ENCODE data around the gene ALAS1. TPM values are rescaled to one million over a fixed set of nuclear protein-coding genes. Genes with fewer than 3 reads are reported as not detected.
"Not testable (repeated sequence)": the region's sequence is repeated elsewhere in the genome, so short reads cannot be mapped to it uniquely, and the experiment has no call there.

The ALAS1 gene
- total and polyA plus RNA-seq, 2 donors (not counting 3 experiments of a cell fraction or from before 2014, with no cell fraction given): 45.1 to 72.1 TPM

DNA sequence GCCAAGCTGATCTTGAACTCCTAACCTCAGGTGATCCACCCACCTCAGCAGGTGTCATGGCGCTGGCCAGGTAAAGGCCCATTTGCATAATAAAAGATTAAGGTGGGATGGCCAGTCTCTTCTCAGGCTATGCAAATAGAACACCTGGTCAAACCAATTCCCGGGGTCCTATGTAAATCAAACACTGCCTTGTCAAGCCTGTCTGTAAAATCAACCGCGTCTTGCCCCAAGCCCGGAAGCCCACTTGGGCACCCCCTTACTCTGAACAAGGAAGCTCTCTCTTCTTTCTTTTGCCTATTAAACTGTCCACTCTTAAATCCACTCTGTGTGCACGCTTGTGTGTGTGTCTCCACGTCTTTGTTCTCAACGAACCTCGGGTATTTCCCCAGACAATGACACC is 30.7 kb upstream of the ALAS1 start:
- H3K9me3 ChIP-seq (replicated peaks; ENCODE audit: control insufficient read depth, insufficient read depth, low read length): no peaks in the 10 kb centered on the region
- intact Hi-C loops (cut with micrococcal nuclease): no loop called here
- no peaks in the 10 kb centered on the region for H3K79me2 ChIP-seq (ENCODE audit: control insufficient read depth, insufficient read depth, low read length)
- TF ChIP-seq JUN (IDR thresholded peaks at IDR 0.05; ENCODE audit: borderline replicate concordance, insufficient read depth, insufficient read length, low read depth) (no peak), POLR2AphosphoS5 (IDR thresholded peaks at IDR 0.05; ENCODE audit: insufficient read depth, low read depth, low read length) (no peak), GATA2 (IDR thresholded peaks at IDR 0.05; ENCODE audit: insufficient read depth, insufficient read length, low read depth, low read length) (no peak), FOS (IDR thresholded peaks at IDR 0.05; ENCODE audit: borderline replicate concordance, insufficient read depth, low read length) (no peak), POLR2A (IDR thresholded peaks at IDR 0.05; ENCODE audit: low read depth, low read length) (no peak), EZH2 (IDR thresholded peaks at IDR 0.05; ENCODE audit: borderline replicate concordance, low read depth, low read length, severe bottlenecking) (no peak), MYC (IDR thresholded peaks at IDR 0.05; ENCODE audit: low read depth, low read length) (no peak)
- TF ChIP-seq, protein P1, sequence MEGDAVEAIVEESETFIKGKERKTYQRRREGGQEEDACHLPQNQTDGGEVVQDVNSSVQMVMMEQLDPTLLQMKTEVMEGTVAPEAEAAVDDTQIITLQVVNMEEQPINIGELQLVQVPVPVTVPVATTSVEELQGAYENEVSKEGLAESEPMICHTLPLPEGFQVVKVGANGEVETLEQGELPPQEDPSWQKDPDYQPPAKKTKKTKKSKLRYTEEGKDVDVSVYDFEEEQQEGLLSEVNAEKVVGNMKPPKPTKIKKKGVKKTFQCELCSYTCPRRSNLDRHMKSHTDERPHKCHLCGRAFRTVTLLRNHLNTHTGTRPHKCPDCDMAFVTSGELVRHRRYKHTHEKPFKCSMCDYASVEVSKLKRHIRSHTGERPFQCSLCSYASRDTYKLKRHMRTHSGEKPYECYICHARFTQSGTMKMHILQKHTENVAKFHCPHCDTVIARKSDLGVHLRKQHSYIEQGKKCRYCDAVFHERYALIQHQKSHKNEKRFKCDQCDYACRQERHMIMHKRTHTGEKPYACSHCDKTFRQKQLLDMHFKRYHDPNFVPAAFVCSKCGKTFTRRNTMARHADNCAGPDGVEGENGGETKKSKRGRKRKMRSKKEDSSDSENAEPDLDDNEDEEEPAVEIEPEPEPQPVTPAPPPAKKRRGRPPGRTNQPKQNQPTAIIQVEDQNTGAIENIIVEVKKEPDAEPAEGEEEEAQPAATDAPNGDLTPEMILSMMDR (IDR thresholded peaks at IDR 0.05; ENCODE audit: extremely low read depth in 1 of 2, insufficient read depth in 1 of 2, low read depth in 1 of 2, low read length in 2 of 2): no peak
- TF ChIP-seq, protein P2, sequence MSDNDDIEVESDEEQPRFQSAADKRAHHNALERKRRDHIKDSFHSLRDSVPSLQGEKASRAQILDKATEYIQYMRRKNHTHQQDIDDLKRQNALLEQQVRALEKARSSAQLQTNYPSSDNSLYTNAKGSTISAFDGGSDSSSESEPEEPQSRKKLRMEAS (IDR thresholded peaks at IDR 0.05; ENCODE audit: insufficient read depth, insufficient read length): no peak
- DNase-seq (ENCODE audit: low read depth, low spot score) (no peak), FAIRE-seq (no peak)
- H2AFZ ChIP-seq (ENCODE audit: low read depth, low read length): no peak overlapping the region
- ChIA-PET CTCF (interaction anchor here (0.9 to 1.1 kb wide), 2 partner anchors 12 to 21 kb away, joined by 3 read pairs; no protein-coding TSS in a partner anchor), POLR2A (no interaction called here)
- H3K9ac ChIP-seq (replicated peaks; ENCODE audit: extremely low read depth, insufficient read depth, low read length): no peak overlapping the region
- BruUV-seq (replicated peaks): no TSS peak
- H3K27ac ChIP-seq (ENCODE audit: insufficient read depth, low read depth, low read length): no peak overlapping the region
- no peak overlapping the region for H3K4me2 ChIP-seq (ENCODE audit: insufficient read depth, low read length)
- H4K20me1 ChIP-seq (replicated peaks; ENCODE audit: control insufficient read depth, extremely low read depth, insufficient read depth, low read length): no peaks in the 10 kb centered on the region
- no peak overlapping the region for H3K4me3 ChIP-seq (replicated peaks in 1 of 3; ENCODE audit: insufficient read depth in 1 of 3, low read depth in 1 of 3, low read length in 3 of 3)
- dilution Hi-C loops (cut with MboI; ENCODE audit: extremely low pct_ligation_motif_present, low sequenced_read_pairs): no loop called here
- no peaks in the 10 kb centered on the region for H3K36me3 ChIP-seq (ENCODE audit: control insufficient read depth in 2 of 2, extremely low read depth in 1 of 2, insufficient read depth in 2 of 2, low read length in 2 of 2)
- no peaks in the 10 kb centered on the region for H3K9me1 ChIP-seq (replicated peaks; ENCODE audit: control insufficient read depth, extremely low read depth, insufficient read depth, low read length)
- no peaks in the 10 kb centered on the region for H3K4me1 ChIP-seq (ENCODE audit: control insufficient read depth, extremely low read depth, insufficient read depth, low read length)
- no peaks in the 10 kb centered on the region for H3K27me3 ChIP-seq (ENCODE audit: control insufficient read depth in 2 of 2, insufficient read depth in 2 of 2, low read length in 2 of 2)

- CTCF ChIA-PET: interaction anchor here (1.0 to 2.7 kb wide), 3 partner anchors 9 to 47 kb away, joined by 3 to 11 read pairs (median 3); no protein-coding TSS in a partner anchor
- H3K9ac ChIP-seq (replicated peaks; ENCODE audit: extremely low read depth, insufficient read depth, low read length); intact Hi-C loops (cut with micrococcal nuclease); BruUV-seq (replicated peaks); H3K4me3 ChIP-seq (replicated peaks in 1 of 3; ENCODE audit: insufficient read depth in 1 of 3, low read depth in 1 of 3, low read length in 3 of 3); H2AFZ ChIP-seq (ENCODE audit: low read depth, low read length); FAIRE-seq; DNase-seq (ENCODE audit: low read depth, low spot score); H3K27me3 ChIP-seq (ENCODE audit: control insufficient read depth in 2 of 2, insufficient read depth in 2 of 2, low read length in 2 of 2); H3K4me1 ChIP-seq (ENCODE audit: control insufficient read depth, extremely low read depth, insufficient read depth, low read length); dilution Hi-C loops (cut with MboI; ENCODE audit: extremely low pct_ligation_motif_present, low sequenced_read_pairs); H3K9me1 ChIP-seq (replicated peaks; ENCODE audit: control insufficient read depth, extremely low read depth, insufficient read depth, low read length); H4K20me1 ChIP-seq (replicated peaks; ENCODE audit: control insufficient read depth, extremely low read depth, insufficient read depth, low read length); H3K36me3 ChIP-seq (ENCODE audit: control insufficient read depth in 2 of 2, extremely low read depth in 1 of 2, insufficient read depth in 2 of 2, low read length in 2 of 2); H3K79me2 ChIP-seq (ENCODE audit: control insufficient read depth, insufficient read depth, low read length); H3K4me2 ChIP-seq (ENCODE audit: insufficient read depth, low read length); H3K9me3 ChIP-seq (replicated peaks; ENCODE audit: control insufficient read depth, insufficient read depth, low read length); H3K27ac ChIP-seq (ENCODE audit: insufficient read depth, low read depth, low read length); POLR2A ChIA-PET: not testable (repeated sequence)
Measured at GRCh38 chr3:52170217-52170616, 27.7 kb upstream of the ALAS1 start.
